ENCODE data around the gene VAV1.
"Not testable (repeated sequence)": the region's sequence is repeated elsewhere in the genome, so short reads cannot be mapped to it uniquely, and the experiment has no call there.

VAV1 gene

DNA sequence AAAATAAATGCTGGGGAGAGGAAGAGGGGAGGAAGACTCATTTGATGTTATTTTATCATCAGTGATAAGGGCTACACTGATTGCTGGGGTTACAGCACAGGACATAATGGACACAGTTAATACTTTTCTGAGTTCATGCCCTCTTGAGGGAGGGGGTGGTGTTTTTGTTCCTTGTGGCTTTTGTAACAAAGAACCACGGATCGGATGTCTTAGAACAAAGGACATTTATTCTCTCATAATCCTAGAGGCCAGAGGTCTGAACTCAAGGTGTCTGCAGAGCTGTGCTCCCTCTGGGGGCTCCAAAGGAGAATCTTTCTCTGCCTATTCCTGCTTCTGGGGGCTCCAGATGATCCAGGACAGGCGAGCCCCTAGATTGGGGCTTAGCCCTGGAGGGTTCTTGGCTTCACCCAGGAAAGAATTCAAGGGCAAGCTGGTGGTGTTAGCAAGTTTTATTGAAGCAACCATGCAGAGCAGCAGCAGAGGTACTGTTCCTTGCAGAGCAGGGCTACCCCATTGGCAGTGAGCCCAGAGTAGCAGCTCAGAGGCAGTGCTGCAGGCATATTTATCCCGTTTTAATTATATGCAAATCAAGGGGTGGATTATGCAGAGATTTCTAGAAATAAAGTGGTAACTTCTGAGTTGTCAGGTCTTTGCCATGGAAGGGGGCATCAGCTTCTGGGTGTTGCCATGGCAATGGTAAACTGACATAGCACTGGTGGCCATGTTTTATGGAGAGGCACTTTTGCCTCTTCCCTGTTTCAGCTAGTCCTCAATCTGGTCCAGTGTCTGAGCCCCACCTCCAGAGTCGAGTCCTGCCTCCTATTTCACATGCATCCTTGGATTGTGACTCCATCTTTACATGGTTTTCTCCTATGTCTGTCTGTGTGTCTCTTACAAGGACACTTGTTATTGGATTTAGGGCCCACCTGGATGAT lies 18.0 kb downstream of the VAV1 start:
- no peak for DNase-seq (ENCODE audit: low read depth)

DNA sequence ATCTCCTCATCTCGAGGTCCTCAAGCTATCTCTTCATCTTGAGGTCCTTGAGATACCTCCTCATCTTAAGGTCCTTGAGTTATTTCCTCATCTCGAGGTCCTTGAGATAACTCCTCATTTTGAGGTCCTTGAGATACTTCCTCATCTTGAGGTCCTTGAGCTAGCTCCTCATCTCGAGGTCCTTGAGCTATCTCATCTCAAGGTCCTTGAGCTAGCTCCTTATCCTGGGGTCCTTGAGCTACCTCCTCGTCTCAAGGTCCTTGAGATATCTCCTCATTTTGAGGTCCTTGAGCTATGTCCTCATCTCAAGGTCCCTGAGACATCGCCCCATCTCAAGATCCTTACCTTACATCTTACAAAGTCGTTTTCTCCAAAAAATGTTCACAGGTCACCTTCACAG lies 18.7 kb downstream of the VAV1 start:
- no peak for DNase-seq (ENCODE audit: low read depth)

DNA sequence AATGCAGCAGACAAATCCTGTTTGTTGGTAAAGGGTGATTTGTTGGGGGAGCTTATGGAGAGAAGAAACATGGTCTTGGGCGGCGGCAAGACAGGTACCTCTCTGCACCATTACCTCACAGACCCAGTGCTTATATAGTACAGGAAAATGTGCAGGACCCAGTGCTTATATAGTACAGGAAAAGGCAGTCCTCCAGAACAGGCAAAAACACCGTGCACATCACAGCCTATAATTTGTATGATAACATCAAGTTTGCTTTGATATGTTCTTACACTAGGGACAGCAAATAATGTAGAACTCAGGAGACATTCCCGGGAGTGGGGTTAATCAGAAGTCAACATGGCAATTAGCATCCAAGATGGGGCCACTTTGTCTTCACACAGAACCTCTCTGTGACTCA lies 20.9 kb downstream of the VAV1 start:
- no peak for DNase-seq (ENCODE audit: low read depth)

DNA sequence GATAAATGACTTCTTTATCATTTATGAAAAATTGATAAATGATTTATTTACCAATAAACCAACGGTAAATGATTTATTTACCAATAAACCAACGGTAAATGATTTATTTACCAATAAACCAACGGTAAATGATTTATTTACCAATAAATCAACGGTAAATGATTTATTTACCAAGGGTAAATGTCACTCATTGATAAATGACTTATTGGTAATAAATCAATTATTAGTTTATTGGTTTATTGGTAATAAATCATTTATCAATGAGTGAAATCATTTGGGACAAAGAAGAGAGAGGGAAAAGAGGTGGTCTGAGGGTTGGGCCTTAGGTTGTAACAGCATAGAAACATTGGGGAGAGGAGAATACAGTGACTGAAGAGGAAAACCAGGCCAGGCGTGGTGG lies 21.5 kb downstream of the VAV1 start:
- no peak for DNase-seq (ENCODE audit: low read depth)

DNA sequence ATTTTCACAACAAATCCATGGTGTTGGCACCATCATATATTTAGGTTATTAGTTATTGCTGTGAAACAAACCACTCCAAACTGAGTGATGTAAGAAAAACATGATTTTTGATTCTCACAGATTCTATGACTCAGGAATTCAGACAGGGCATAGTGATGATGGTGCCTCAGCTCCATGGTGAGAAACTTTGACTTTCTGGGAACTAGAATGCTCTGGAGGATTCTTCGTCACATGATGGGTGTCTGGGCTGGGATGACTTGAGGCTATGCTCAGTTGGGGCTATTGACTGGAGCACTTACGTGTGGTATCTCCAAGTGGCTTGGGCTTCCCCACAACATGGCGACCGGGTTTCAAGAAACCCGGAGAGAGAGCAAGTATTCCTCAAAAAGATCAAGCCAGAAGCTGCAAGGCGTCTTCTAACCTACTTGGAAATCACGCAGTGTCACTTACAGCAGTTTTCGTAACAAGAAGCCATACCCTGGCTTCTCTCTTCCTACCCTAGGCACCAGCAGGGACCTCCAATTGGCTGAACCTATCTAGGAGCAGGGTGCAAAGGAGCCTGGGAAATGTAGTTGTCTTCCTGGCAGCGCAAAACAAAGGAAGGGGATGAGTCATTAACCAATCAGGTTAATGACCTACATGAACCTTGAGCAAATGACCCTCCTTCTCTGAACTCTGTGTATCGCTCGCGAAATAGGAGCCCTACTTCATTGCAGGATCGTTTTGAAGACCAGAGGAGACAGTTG lies 22.4 kb downstream of the VAV1 start:
- DNase-seq (ENCODE audit: low read depth), result no peak

DNA sequence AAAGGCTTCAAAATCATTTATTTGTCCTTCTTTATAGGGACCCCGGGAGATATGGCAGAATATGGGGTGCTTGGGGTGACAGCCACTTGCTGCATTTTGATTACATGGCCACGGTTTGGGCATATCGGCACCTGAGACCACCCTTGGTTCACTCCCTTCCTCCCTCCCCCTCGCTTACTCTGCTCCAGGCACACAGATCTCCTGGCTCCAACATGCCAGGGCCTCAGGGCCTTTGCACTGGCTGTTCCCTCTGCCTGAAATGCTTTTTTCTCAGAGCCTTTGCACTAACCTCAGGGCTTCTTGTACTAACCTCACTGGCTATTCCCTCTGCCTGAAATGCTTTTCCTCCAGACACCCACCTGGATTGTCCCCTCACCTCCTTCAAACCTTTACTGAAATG lies 23.8 kb downstream of the VAV1 start:
- DNase-seq (ENCODE audit: low read depth), result no peak

DNA sequence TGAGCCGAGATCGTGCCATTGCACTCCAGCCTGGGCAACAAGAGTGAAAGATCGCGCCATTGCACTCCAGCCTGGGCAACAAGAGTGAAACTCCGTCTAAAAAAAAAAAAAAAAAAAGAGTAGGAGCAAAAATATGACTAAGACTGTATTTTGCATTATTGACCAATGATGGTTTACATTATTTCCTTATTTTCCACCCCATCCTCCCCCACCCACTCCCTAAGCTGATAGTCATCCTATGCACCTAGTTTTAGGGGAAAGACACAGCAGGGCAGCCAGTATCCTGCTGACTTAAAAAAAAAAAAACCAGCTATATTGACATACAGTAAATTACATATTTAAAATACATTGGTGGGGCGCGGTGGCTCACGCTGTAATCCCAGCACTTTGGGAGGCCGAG lies 25.1 kb downstream of the VAV1 start:
- no peak for DNase-seq (ENCODE audit: low read depth)

DNA sequence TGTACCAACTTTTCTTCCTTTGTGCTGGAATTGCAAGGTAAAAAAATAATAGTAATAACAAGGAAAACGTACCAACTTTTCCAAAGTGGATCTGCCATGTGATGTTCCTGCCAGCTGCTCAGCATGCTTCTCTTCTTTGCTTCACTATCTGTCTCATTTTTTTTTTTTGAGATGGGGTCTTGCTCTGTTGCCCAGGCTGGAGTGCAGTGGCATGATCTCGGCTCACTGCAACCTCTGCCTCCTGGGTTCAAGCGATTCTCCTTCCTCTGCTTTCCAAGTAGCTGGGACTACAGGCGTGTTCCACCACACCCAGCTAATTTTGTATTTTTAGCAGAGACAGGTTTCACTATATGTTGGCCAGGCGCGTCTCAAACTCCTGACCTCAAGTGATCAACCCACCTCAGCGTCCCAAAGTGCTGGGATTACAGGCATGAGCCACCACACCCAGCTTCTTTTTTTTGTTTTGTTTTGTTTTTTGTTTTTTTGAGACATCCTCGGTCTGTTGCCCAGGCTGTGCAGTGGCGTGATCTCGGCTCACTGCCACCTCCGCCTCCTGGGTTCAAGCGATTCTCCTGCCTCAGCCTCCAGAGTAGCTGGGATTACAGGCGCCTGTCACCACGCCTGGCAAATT lies 27.8 kb downstream of the VAV1 start:
- not testable (repeated sequence) for DNase-seq (ENCODE audit: low read depth)

DNA sequence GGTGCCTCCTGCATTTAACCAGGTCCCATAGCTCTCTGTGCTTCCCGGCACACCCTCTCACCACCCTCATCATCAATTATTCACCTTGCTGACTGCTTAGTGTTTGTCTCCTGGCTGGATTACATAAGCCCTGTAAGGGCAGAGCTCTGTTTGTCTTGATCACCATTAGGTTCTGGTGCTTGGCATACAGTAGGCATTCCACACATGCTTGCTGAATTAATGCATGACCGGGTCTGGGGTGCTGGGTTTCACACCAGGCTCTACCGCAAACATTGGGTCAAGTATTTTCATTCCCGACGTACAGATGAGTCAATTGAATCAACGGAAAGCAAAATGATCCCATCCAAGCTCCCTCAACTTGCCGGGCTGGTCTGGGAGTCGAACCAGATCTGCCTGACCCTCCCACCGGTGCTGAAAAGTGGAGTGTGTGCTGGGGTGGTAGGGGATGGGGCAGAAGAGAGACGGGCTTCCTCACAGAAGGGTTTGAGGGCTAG lies 28.5 kb downstream of the VAV1 start:
- no peak for DNase-seq (ENCODE audit: low read depth)

DNA sequence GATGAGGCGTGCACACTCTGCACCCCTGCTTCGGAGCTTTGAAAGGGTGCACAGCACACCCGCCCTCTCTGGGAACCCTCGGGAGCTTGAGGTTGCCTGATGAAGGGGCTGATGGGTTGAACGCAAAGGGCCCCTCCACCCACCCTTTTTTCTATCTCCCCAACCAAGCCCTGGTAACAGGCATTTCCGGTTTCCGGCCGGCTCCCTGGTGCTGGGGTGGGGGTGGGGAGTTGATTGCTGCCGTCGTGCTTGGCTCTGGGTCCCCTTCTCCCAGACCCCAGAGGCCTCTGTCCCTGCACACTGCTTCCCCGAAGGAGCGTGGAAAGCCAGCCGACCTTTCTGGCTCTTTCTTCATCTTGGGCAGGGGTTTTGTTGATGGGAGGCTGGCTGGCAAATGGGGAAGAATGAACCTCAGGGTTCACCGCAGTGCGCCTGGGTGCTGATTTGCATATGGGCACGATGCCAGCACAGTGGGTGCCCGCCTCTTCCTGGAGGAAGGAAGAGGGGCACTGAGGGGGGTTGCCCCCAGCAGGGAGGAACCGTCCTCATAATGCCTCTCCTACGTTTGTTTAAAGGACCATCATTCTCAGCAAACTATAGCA lies 29.1 kb downstream of the VAV1 start:
- DNase-seq (ENCODE audit: low read depth), result peak; percentile 67

DNA sequence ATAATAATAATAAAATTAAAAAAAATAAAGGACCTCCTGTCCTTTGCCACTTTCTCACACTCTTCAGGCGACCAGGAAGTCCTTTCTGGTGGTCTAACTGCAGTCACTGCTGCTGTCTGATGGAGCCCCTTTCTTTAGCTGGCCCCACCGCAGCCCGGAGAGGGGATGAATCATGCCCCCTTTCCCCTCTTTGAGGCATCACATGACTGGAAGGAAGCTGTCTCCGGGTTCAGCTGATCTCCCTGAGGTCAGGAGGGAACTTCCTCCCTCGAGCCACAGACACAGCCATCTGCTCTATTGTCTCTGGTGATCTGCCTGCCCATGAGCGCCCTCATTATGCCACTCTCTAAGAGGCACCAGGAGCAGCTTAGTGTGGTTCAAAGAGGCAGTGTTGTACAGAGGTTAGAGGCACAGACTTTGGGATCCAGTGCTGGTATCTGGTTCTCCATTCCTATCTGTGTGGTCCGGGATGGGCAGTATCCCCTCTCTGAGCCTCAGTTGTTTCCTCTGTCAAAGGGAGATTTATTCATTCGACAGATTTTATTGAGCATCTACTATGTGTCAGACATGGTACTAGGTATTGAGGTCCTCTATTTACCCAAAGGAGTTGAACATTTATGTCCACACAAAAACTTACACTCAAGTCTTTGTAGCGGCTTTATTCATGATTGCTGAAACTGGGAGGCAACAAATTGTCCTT lies 30.0 kb downstream of the VAV1 start:
- peak; percentile 64 for DNase-seq (ENCODE audit: low read depth)

DNA sequence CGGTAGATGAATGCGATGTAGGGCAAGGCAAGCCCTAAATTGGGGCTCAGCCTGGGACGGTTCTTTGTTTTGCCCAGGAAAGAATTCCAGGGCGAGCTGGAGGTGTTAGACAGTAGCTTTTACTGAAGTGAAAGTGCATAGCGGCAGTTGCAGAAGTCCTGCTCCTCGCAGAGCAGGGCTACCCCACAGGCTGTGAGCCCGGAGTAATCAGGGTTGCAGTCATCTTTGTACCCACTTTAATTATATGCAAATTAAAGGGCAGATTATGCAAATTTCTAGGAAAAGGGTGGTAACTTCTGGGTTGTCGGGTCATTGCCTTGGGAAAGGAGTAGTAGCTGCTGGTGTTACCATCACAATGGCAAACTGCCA lies 30.5 kb downstream of the VAV1 start:
- DNase-seq (ENCODE audit: low read depth), result no peak

DNA sequence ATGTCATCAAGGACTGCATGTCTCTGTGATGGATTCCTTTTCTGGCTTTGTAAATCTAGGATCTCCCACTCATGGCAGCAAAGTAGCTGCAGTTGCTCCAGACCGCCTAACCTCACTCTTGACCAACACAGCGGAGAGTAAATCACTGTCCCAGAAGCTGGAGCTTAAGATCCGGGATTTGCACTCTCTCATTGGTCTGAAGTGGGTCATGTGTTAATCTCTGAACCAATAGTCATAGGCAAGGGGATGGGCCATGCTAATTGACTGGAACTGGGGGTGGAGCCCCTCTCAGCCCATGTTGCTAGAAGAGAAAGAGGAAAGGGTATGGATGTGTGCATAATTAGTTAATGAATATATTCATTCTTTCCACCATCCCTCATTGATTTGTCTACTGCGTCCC lies 34.0 kb downstream of the VAV1 start:
- DNase-seq (ENCODE audit: low read depth), result no peak

DNA sequence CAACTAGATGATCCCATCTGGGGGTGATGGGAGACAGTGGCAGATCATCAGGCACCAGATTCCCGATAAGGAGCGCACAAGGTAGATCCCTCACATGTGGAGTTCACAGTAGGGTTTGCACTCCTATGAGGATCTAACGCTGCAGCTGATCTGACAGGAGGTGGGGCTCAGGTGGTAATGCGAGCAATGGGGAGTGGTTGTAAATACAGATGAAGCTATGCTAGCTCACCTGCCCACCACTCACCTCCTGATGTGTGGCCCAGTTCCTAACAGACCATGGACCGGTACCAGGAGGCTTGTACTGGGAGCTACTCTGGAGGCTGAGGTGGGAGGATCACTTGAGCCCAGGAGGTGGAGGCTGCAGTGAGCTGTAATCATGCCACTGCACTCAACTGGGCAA lies 34.8 kb downstream of the VAV1 start:
- DNase-seq (ENCODE audit: low read depth), result no peak

DNA sequence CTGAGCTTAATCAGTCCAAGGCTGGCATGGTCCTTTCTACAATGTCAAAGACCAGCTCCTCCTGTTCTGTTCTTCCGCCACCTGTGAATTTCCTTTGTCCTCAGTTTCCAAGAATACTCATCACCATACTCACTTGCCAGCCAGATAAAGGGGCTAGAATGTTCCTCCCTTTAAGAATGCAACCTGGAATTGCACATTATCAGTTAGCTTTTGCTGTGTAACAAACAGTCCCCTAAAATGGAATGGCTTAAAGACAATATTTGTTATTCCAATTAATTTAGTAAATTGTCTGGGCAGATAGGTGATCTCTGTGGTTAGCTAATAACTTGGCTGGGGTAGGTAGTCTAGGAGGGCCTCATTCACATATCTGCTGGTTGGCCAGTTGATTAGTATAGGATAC lies 36.0 kb downstream of the VAV1 start:
- no peak for DNase-seq (ENCODE audit: low read depth)

DNA sequence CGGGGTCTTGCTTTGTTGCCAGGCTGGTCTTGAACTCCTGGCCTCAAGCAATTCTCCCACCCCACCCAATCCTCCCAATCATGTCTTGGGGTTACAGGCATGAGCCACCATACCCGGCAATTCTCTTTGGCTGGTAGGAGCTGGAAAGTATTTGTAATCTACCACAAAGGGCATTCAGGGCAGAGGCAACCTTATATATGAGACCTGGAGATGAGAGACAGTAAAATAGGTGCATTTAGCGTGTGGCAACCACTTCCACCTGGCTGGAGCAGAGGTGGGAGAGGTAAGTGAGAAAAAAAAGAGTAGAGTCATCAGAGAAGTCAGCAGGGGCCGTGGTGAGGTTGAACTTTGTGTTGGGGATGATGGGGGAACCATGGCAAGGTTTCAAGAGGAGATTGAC lies 36.8 kb downstream of the VAV1 start:
- no peak for DNase-seq (ENCODE audit: low read depth)

DNA sequence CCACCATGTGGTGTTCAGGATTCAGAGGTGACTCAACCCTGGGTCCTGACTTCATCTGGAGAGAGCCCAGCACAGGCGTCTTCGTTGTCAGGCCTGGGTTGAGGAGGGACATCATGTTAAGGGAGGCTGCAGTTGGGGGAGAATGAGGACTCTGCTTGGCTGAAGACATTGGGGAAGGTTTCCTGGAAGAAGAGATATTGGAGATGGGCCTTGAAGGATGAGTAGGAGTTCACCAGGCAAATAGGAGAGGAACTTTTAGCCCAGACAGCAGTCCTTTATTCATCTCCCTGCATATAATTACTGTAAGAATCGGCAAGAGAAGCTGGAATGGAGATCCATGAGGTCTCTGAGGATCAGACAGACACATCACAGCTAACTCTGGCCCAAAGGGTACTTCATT lies 38.9 kb downstream of the VAV1 start:
- no peak for DNase-seq (ENCODE audit: low read depth)

DNA sequence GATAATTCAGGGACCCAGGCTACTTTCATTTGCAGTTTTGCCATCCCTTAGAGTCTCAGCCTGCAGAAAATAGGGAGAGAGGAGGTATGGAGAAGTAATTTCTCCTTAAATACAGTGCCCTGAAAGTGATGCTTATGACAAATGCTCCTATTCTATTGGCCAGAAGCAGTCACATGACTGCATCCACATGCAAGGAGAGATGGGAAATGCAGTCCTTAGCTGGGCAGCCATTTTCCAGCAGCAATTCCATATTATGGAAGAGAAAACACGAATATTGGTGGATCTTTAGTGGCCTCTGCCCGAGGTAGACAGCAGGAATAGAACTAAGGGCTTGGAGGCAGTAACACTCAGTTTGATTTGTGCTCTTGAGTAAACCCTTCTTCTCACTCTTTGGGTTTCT lies 39.4 kb downstream of the VAV1 start:
- no peak for DNase-seq (ENCODE audit: low read depth)

DNA sequence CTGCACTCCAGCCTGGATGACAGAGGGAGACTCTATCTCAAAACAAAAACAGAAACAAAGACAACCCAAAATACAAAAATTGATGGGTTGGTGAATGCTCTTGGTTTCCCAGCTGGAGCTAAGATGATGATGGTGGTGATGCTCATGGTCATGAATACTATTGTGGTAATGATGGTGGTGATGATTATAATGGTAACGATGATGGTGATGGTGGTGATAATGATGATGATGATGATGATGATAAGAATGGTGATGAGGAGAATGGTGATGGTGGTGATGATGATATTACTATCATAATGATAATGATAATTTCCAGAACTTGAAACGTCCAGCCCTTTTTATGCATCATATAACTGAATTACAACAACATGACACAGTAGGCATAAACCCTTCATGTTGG lies 40.1 kb downstream of the VAV1 start:
- no peak for DNase-seq (ENCODE audit: low read depth)

DNA sequence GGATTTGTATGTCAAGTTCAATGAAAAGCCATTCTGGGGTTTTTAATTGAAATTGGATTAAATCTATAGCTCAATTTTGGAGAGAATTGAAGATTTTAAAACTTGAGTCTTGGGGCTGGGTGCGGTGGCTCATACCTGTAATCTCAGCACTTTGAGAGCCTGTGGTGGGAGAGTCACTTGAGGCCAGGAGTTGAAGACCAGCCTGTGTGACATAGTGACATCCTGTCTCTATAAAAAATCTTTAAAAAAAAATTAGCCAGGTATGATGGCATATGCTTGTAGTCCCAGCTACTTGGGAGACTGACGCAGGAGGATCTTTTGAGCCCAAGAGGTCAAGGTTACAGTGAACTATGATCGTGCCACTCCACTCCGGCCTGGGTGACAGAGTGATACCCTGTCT lies 41.2 kb downstream of the VAV1 start:
- no peak for DNase-seq (ENCODE audit: low read depth)

DNA sequence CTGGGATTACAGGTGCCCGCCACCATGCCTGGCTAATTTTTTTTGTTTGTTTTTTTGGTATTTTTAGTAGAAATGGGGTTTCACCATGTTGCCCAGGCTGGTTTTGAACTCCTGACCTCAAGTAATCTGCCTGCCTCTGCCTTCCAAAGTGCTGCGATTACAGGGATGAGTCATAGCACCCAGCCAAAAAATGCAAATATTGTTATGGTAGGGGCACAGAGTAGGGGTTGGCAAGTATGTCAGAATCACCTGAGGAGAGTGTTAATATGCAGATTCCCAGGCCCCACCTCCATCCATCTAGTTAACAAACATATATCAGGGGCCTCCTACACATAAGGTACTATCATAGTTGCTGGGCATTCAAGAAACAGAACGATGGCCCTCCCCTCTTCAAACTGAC lies 44.7 kb downstream of the VAV1 start:
- no peak for DNase-seq (ENCODE audit: low read depth)

DNA sequence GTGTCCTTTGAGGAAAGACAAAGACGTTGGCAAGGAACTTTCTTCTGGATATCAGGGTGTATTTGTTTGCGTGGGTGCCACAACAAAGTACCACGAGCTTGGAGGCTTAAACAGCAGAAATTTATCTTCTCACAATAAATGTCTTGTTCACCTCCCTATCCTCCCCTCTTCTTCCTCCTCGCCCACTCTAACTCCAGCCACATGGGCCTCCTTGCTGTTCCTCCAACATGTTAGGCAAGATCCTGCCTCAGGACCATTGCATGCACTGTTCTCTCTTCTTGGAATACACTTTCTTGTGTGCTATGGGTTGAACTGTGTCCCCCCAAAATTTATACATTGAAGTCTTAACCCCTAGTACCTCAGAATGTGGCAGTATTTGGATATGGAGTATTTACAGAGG lies 45.7 kb downstream of the VAV1 start:
- DNase-seq (ENCODE audit: low read depth), result no peak
